Transverse colon (tissue), 3 donors: ENCODE measurements around the gene ZNF549.

Experiments
- EP300 ChIP-seq: sonication (generic); formaldehyde crosslinking; IDR thresholded peaks from one replicate; pipeline ENCODE4 v1.6.1; 2017; ENCODE audit warnings: antibody characterized with exemption, low read depth
- POLR2A ChIP-seq: fragments of 450-650 bp; IDR thresholded peaks from one replicate; pipeline ENCODE4 v1.6.1; 2016; ENCODE audit warnings: antibody characterized with exemption, mild to moderate bottlenecking, moderate library complexity
- TF ChIP-seq, protein P1 (sequence below), 5 experiments: fragments of 200-600 bp in 3 of 5; fragments of 450-650 bp in 2 of 5; sonication (generic) in 3 of 5; IDR thresholded peaks; 1 replicate in 2 of 5; 2 replicates in 3 of 5; pipeline ENCODE4 v1.5.1; 2016 to 2017; ENCODE audit warnings: antibody characterized with exemption in 5 of 5, inconsistent platforms in 3 of 5, mild to moderate bottlenecking in 2 of 5, moderate library complexity in 1 of 5

DNA sequence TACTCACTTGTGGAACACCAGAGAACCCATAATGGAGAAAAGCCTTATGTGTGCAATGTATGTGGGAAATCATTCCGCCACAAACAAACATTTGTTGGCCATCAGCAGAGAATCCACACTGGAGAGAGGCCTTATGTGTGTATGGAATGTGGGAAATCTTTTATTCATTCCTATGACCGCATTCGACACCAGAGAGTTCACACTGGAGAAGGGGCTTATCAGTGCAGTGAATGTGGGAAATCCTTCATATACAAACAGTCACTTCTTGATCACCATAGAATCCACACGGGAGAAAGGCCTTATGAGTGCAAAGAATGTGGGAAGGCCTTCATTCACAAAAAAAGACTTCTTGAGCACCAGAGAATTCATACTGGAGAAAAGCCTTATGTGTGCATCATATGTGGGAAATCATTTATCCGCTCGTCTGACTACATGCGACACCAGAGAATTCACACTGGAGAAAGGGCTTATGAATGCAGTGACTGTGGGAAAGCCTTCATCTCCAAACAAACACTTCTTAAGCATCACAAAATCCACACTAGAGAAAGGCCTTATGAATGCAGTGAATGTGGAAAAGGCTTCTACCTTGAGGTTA, 10.9 kb downstream of the ZNF549 start:
- TF ChIP-seq POLR2A (no peak), EP300 (no peak)
- TF ChIP-seq, protein P1, sequence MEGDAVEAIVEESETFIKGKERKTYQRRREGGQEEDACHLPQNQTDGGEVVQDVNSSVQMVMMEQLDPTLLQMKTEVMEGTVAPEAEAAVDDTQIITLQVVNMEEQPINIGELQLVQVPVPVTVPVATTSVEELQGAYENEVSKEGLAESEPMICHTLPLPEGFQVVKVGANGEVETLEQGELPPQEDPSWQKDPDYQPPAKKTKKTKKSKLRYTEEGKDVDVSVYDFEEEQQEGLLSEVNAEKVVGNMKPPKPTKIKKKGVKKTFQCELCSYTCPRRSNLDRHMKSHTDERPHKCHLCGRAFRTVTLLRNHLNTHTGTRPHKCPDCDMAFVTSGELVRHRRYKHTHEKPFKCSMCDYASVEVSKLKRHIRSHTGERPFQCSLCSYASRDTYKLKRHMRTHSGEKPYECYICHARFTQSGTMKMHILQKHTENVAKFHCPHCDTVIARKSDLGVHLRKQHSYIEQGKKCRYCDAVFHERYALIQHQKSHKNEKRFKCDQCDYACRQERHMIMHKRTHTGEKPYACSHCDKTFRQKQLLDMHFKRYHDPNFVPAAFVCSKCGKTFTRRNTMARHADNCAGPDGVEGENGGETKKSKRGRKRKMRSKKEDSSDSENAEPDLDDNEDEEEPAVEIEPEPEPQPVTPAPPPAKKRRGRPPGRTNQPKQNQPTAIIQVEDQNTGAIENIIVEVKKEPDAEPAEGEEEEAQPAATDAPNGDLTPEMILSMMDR (IDR thresholded peaks at IDR 0.05): no peak
